Measurements from ENCODE around the gene PRDM2.

PRDM2 gene

DNA sequence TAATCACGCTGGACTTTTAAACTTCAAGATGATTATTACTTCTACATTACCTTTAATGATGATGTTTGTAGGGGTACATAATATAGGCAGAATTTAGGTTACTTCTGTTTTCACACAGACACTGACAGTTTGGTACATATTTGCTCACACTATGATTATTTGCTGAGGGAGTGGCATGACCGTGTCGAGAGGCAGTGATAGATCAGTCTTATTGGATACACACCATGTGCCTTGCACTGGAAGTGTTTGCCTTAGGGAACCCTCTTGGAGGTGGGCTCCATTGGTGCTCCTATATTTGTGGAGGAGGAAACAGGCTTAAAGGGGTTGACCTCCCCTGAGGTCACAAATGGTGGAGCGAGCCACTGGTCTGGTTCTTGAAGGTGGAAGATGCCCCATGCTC is 132.1 kb downstream of the PRDM2 start:
- DNase-seq (ENCODE audit: low read depth): no peak

DNA sequence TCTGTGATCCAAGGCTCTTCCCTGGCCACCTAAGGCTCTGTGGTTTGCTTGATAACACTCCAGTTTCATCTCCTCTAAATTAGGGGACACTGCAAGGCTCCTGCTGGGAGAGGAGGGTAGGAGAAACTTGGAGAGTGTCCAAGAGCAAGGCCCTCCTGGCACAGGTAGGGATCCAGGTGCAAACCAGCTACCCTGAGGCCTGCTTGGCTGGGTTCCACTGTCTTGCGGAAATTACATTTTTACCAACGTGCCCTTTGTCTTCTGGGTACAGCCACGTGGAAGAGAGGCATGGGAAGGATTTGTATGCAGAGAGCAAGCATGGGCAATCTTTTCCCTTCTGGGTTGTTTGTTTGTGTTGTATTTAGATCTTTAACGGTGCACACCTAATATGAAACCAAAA is 132.5 kb downstream of the PRDM2 start:
- H3K4me3 ChIP-seq (ENCODE audit: low read length): no peak overlapping the region
- TF ChIP-seq, protein P1, sequence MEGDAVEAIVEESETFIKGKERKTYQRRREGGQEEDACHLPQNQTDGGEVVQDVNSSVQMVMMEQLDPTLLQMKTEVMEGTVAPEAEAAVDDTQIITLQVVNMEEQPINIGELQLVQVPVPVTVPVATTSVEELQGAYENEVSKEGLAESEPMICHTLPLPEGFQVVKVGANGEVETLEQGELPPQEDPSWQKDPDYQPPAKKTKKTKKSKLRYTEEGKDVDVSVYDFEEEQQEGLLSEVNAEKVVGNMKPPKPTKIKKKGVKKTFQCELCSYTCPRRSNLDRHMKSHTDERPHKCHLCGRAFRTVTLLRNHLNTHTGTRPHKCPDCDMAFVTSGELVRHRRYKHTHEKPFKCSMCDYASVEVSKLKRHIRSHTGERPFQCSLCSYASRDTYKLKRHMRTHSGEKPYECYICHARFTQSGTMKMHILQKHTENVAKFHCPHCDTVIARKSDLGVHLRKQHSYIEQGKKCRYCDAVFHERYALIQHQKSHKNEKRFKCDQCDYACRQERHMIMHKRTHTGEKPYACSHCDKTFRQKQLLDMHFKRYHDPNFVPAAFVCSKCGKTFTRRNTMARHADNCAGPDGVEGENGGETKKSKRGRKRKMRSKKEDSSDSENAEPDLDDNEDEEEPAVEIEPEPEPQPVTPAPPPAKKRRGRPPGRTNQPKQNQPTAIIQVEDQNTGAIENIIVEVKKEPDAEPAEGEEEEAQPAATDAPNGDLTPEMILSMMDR (conservative IDR thresholded peaks at IDR 0.05; ENCODE audit: low read depth, low read length): no peak
- no peak for DNase-seq (ENCODE audit: low read depth)

More for the DNA sequence above, 132.1 kb downstream of the PRDM2 start:
- no peak overlapping the region for H3K4me3 ChIP-seq (ENCODE audit: low read length)
- TF ChIP-seq, protein P1 (conservative IDR thresholded peaks at IDR 0.05; ENCODE audit: low read depth, low read length): no peak

DNA sequence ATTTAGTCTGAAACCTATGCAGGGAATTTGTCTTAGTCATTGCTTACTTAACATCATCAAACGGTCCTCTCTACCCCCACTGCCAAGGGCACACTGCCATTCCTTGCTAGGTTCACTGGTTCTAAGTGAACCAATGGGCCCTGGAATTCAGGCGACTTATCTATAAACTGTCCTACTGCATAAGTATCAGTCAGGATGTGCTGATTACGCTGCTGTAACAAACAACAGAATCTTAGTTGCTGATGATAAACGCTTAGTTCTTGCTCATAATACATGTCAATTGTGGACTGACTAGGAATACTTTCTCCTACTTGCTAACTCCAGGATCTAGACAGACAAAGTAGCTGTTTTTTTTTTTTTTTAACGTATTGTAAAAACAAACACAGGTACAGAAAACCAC is 136.1 kb downstream of the PRDM2 start:
- no peak for DNase-seq (ENCODE audit: low read depth)
- no peak overlapping the region for H3K4me3 ChIP-seq (ENCODE audit: low read length)
- TF ChIP-seq, protein P1 (conservative IDR thresholded peaks at IDR 0.05; ENCODE audit: low read depth, low read length): no peak

DNA sequence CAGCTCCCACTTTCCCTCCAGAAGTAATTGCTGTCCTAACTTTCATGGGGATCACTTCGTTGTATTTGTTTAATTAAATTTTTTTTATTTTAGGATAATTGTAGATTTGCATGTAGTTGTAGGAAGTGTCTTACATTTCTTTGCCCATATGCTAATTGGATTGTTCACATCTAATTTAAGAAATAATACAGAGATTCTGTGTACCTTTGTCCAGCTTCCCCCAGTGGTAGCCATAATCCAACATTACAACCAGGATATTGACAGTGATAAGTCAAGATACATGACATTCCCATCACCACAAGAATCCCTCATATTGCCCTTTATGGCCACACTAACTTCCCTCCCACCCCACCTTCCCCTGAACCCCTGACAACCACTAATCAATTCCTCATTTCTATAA is 136.6 kb downstream of the PRDM2 start:
- H3K4me3 ChIP-seq (ENCODE audit: low read length): no peak overlapping the region
- no peak for DNase-seq (ENCODE audit: low read depth)
- TF ChIP-seq, protein P1 (conservative IDR thresholded peaks at IDR 0.05; ENCODE audit: low read depth, low read length): no peak

DNA sequence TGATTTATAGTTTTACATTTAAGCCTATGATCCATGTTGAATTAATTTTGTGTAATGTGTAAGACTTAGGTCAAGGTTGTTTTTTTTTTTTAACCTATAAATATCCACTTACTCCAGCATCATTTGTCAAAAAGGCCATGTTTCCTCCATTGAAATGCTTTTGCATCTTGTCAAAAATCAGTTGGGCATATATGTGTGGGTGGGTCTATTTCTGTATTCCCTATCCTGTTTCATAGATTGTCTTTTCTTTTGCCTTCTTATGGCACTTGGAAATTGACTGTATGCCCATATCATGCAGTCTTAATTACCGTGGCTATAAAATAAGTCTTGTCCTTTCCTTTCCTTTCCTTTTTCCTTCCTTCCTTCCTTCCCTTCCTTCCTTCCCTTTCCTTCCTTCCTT is 138.2 kb downstream of the PRDM2 start:
- TF ChIP-seq, protein P1 (conservative IDR thresholded peaks at IDR 0.05; ENCODE audit: low read depth, low read length): no peak
- DNase-seq (ENCODE audit: low read depth): no peak
- no peak overlapping the region for H3K4me3 ChIP-seq (ENCODE audit: low read length)

DNA sequence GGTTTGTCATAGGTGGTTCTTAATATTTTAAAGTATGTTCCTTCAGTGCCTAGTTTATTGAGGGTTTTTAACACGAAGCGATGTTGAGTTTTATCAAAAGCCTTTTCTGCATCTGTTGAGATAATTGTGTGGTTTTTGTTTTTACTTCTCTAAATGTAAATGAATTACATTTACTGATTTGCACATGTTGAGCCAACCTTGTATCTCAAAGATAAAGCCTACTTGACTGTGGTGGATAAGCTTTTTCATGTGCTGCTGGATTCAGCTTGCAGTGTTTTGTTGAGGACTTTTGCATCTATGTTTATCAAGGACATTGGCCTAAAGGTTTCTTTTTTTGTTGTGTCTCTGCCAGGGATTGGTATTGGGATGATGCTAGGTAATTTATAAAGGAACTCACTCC is 142.5 kb downstream of the PRDM2 start:
- no peak overlapping the region for H3K4me3 ChIP-seq (ENCODE audit: low read length)
- DNase-seq (ENCODE audit: low read depth): no peak
- TF ChIP-seq, protein P1 (conservative IDR thresholded peaks at IDR 0.05; ENCODE audit: low read depth, low read length): no peak

DNA sequence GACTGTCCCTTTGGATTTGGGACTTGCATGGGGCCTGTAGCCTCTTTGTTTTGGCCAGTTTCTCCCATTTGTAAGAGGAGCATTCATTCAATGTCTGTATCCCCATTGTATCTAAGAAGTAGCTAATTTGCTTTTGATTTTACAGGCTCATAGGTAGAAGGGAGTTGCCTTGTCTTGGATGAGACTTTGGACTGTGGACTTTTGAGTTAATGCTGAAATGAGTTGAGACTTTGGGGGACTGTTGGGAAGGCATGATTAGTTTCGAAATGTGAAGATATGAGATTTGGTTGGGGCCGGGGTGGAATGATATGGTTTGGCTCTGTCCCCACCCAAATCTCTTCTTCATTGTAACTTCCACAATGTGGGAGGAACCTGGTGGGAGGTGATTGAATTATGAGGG is 151.7 kb downstream of the PRDM2 start:
- no peak for DNase-seq (ENCODE audit: low read depth)
- H3K4me3 ChIP-seq (ENCODE audit: low read length): no peak overlapping the region
- TF ChIP-seq, protein P1 (conservative IDR thresholded peaks at IDR 0.05; ENCODE audit: low read depth, low read length): no peak

Data from retinal pigment epithelial cell (primary cell).